ENCODE measurements around the gene PPDPF.
"Not testable (repeated sequence)": the region's sequence is repeated elsewhere in the genome, so short reads cannot be mapped to it uniquely, and the experiment has no call there.

Gene PPDPF

GRCh38 chr20:63500902-63501817, 19.4 kb upstream of the PPDPF start:
- DNase-seq, result no peak

- DNase-seq, result no peak
These were observed 18.5 kb upstream of the PPDPF start for GRCh38 chr20:63501818-63502670.

DNA sequence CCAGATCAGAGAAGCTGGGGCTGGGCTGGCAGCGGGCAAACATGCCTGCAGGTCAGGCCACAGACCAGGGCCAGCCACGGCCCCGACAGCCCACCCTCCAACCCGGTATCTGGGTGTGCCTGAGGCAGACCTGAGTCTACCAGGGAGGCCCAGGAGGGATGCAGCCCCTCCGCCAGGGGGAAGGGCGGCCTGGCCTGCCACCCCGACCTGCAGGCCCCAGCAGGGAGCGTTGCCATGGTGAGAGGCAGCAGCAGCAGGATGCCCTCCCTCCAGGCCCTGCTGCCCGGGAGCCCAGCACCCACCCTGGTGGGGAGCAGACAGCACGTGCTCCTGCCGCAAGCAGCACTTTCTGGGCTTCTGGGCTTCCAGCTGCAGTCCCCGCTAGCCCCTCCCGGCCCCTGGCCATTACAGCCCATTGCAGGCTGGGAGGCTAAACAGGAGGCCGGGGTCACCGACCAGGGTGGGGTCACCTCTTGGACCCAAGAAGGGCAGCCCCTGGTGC, 17.8 kb upstream of the PPDPF start:
- DNase-seq, result no peak

GRCh38 chr20:63503524-63503923, 17.0 kb upstream of the PPDPF start:
- no peak for DNase-seq

DNA sequence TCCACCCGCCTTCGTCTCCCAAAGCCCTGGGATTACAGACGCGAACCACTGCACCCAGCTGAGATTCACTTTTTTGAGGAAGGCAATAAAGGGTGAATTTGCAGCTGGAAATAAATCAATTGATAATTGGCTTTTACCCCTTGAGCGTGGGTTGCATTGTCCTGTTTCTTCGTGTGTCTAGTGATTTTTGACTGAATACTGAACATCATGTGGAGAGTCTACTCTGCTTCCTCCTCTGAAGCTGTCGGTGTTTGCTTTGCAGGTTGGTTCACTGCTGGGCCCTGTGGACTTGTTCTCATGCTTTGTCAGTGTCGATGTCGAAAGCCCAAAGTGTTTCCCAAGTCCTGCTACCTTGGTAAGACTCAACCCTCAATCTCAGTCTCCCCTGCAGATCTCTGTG, 15.9 kb upstream of the PPDPF start:
- DNase-seq, result no peak

- no peak for DNase-seq
These were observed 15.3 kb upstream of the PPDPF start for GRCh38 chr20:63505281-63505680.

GRCh38 chr20:63505723-63506122, 14.8 kb upstream of the PPDPF start:
- no peak for DNase-seq

- no peak for DNase-seq
These were observed 13.4 kb upstream of the PPDPF start for GRCh38 chr20:63507083-63507743.

DNA sequence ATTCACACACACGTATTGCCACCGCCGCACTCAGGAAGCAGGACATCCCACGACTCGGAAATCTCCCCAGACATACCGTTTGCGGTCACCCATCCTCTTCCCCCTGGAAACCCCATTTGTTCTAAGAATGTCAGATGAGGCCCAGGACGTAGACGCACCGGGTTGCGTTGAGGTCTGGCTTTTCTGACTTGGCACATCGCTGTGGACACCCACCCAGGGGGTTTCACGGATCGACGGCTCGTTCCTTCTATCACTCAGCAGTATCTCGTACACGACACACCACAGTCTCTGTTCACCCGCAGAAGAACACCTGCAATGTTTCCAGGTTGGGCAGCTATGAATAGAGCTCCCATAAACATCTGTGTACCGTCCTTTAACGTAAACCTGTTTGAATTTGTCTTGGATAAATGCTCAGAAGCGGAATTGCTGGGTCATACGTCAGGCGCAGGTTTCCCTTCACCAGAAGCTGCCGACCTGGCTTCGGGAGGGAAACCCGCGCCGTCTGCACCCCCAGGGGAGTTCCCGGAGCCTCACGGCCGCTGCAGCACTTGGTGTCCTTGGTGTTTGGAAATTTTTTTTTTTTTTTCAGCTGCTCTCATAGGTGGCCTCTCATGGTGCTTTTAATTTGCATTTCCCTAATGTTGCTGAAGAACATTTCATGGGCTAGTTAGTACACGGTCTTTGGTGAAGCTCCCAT, 12.3 kb upstream of the PPDPF start:
- DNase-seq, result no peak

- no peak for DNase-seq
These were observed 11.4 kb upstream of the PPDPF start for GRCh38 chr20:63509088-63509564.

DNA sequence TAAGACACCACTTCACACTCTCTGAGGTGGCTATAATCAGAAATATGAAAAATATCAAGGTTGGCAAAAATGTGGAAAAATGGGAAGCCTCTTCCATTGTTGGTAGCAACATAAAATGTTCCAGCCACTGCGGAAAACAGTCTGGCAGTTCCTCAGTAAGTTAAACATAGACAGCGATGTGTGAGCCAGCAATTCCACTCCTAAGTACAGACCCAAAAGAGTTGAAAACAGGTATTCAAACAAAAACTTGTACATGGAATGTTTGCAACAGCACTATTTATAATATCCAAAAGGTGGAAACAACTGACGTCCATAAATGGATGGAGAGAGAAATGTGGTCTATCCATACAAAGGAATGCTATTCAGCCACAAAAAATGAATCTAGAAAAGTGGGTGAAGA, 7.4 kb upstream of the PPDPF start:
- no peak for DNase-seq

GRCh38 chr20:63514520-63514919, 6.0 kb upstream of the PPDPF start:
- DNase-seq, result not testable (repeated sequence)

GRCh38 chr20:63517376-63518309, 2.9 kb upstream of the PPDPF start:
- DNase-seq, result no peak

DNA sequence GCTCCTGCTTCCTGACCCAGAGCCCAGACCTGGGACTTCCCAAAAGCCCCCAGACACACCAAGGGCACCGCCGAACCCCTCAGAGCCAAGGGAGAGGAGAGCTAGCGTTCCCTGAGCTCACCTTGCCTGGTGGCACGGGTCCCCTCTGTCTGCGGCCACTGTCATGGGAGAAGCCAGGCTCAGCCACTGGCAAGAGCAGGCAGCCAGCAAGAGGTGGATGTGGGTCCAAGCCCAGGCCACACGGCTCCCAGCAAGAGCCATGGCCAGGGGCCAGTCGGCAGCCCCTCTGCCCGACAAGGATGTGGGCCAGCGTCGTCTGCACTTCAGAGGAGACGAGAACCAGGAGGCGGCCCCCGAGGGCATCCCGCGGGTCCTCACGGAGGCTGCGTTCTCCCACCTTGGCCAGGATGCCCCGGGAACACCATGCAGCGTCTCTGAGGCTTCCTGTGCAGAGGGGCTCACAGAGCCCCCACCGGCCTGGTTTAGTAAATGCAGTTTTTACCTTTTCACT, 2.2 kb upstream of the PPDPF start:
- no peak for DNase-seq

GRCh38 chr20:63518946-63519667, 1.5 kb upstream of the PPDPF start:
- DNase-seq, result no peak

DNA sequence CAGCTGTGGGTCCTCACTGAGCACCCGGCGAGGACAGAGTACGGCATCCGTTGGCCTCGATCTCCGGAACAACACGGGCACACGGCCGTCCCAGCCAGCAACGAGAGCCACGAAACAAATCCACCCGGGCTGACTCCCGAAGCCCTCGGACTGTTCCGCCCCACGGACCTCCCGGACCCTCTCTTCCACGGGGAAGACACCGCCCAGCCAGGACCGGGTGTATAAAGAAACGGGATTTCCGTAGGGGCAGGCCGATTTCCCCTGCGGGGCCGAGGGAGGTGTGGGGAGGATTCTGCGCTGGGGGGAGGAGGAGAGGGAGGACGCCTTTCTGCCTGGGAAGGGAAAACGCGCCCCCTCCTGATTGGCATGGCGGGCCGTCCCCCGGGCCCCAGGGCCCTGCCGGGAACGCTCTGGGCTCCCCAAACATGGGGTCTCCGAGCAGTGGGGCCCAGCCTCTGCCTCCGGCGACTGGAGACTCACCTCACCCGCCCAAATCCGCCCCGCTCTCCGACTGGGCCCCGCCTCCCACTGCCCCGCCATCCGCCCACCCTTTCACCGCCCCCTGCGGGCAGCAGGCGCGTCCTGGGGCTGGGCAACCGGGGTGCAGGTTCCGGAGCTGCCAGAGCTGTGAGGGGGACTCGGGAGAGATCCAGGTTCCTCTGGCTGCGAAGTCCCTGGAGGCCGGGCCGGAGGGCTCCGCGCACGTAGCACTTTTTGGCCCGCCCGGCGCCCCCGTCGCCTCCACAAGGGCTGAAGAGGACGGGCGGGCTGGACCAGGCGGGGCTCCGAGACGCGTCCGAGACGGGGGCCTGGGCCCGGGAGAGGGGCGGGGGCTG, 679 bp upstream of the PPDPF start:
- DNase-seq, result peak; percentile 75

- peak; percentile 64 for DNase-seq
These were observed 503 bp downstream of the PPDPF start for GRCh38 chr20:63520934-63521601.

DNA sequence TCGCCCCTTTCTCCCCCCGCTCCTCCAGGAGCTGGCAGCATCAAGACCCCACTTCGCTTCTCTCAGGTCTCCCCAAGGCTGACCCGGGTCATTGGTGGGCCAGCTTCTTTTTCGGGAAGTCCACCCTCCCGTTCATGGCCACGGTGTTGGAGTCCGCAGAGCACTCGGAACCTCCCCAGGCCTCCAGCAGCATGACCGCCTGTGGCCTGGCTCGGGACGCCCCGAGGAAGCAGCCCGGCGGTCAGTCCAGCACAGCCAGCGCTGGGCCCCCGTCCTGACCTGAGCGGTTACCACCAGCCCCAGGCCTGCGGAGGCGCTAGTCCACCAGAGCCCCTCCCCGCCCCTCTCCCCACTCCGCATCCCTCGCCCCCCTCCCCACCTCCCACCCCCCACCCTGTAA, 1.0 kb downstream of the PPDPF start:
- DNase-seq, result no peak
